ENCODE results near the gene CAMK1.

- TF ChIP-seq CTCF (IDR thresholded peaks at IDR 0.05; ENCODE audit: extremely low read depth in 1 of 2, insufficient read depth in 1 of 2, low read depth in 1 of 2, low read length in 2 of 2) (no peak), EZH2 (IDR thresholded peaks at IDR 0.05; ENCODE audit: borderline replicate concordance, low read depth, low read length, severe bottlenecking) (no peak), JUN (IDR thresholded peaks at IDR 0.05; ENCODE audit: borderline replicate concordance, insufficient read depth, insufficient read length, low read depth) (no peak), MAX (IDR thresholded peaks at IDR 0.05; ENCODE audit: insufficient read depth, insufficient read length) (no peak), POLR2AphosphoS5 (IDR thresholded peaks at IDR 0.05; ENCODE audit: insufficient read depth, low read depth, low read length) (no peak), MYC (IDR thresholded peaks at IDR 0.05; ENCODE audit: low read depth, low read length) (no peak), POLR2A (IDR thresholded peaks at IDR 0.05; ENCODE audit: low read depth, low read length) (no peak), GATA2 (IDR thresholded peaks at IDR 0.05; ENCODE audit: insufficient read depth, insufficient read length, low read depth, low read length) (no peak), FOS (IDR thresholded peaks at IDR 0.05; ENCODE audit: borderline replicate concordance, insufficient read depth, low read length) (no peak)
These were observed 43.8 kb downstream of the CAMK1 start for GRCh38 chr3:9725775-9726515.
